Stimulated activated naive CD8-positive, alpha-beta T cell treated with anti-CD3 and anti-CD28 coated beads, Interleukin-15, Interleukin-2, amounts not matched to agents 100 U/mL and 50 U/mL, for 24 hours (primary cell): ENCODE data around the gene FAM47E.

Source experiments
- ATAC-seq: fragments of 150-1000 bp; cut with Tn5 transposase; one replicate; pipeline ENCODE4 v1.10.0; 2021
- DNase-seq: peaks from one replicate; pipeline ENCODE4 v3.0.0; 2021

FAM47E gene

DNA sequence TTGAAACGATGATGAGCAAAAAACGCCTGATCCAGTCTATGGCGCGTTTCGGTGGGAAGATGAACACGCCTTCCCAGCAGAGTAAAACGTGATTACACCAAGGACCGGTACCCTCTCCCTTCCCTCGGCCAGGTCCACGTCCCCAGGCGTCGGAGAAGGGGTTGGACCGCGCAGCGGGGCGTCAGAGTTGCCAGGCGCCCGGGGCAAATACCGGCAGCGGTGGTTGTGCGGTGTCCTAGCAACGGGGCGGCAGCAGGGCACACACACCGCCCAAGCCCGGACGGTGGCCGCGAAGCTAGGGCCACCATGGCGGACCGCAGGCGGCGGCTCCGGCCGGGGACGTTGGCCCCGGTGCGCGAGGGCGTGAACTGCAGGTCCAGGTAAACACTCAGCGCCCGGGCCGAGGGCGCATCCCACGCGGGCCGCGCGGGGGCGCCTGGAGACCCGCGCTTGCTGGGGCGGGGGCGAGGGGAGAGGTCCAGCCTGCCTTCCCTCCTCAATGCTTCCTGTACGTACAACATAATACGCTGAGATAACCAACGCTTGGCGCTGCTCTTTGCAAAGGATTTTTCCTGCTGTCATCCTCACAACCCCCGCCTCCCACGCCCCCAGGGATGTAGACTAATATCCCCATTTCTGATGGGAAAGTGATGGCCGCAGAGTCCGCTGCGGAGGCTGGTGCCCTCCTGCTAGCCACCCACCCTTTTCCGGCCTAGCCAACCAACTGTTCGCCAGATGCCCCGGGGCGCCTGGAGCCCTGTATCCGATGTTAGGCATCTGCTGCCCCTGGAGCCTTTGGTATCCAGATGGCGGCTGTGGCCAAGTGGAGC, at the start of gene FAM47E:
Gene FAM47E (plus strand): TSS at position 281 of the 830 bp plus-strand sequence. CDS start 26 bp downstream, at position 307.
- DNase-seq (peak; percentile 50), ATAC-seq (peak; percentile 79)

GRCh38 chr4:76203541-76203940, 48.0 kb upstream of the FAM47E start:
- ATAC-seq: no peak

DNA sequence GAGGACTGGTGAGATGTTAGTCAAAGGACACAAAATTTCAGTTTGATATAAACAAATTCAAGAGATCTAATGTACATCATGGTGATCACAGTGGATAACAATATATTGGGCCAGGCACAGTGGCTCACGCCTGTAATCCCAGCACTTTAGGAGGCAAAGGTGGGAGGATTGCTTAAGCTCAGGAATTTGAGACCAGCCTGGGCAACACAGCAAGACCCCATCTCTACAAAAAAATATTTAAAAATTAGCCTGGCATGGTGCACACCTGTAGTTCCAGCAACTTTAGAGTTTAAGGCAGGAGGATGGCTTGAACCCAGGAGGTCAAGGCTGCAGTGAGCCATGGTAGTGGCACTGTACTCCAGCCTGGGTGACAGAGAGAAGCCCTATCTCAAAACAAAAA, 46.6 kb upstream of the FAM47E start:
- DNase-seq (no peak), ATAC-seq (no peak)

More at GRCh38 chr4:76203541-76203940, 48.0 kb upstream of the FAM47E start:
- no peak for DNase-seq

GRCh38 chr4:76205476-76205875, 46.0 kb upstream of the FAM47E start:
- ATAC-seq (no peak), DNase-seq (no peak)

DNA sequence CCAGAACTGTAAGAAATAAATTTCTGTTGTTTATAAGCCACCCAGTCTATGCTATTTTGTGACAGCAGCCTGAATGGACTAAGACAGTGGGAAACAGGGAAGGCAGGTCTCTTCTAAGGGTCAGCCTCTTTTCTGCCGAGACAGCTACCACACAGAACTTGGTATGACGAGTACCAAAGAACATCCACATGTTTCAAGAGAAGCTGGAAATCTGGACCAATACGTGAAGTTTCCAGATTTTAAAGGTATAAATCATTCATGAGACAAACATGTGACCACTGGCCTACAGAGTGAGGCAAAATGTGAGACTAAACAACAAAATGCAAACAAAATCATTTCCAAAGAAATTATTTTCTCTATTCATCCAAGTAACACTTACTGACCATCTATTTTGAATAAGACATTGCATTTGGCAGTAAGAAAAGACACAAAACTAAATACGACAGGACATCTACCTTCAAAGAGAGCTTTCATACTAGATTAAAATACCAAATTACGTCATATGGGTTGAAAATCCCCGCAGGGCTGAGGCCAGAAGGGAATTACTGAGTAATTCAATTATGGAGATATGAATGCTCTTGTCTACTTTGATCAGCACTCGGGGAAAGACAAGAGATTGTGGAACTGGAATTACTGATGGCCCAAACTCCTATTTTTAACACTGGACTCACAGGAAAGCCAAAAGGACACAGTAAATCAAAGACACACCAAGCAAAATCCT, 45.1 kb upstream of the FAM47E start:
- DNase-seq (no peak), ATAC-seq (no peak)

DNA sequence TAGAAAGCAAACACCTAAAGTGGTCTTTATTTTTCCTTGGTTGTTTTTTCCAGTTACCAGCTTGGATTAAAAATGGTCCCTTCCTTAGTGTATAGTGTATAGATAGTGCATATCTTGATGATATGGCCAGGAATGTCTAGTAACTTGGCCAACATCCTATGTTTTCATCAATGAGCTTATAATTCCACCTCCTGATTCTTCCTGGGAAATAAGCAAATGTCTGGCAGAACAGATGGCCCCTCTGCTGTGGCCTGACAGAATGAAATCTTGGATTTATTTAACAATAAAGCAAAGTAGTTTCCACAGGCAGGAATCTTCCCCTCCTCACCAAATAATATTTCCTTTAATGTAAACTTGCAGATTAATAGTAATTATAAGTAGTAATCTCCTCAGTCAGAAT, 44.0 kb upstream of the FAM47E start:
- ATAC-seq: no peak

DNA sequence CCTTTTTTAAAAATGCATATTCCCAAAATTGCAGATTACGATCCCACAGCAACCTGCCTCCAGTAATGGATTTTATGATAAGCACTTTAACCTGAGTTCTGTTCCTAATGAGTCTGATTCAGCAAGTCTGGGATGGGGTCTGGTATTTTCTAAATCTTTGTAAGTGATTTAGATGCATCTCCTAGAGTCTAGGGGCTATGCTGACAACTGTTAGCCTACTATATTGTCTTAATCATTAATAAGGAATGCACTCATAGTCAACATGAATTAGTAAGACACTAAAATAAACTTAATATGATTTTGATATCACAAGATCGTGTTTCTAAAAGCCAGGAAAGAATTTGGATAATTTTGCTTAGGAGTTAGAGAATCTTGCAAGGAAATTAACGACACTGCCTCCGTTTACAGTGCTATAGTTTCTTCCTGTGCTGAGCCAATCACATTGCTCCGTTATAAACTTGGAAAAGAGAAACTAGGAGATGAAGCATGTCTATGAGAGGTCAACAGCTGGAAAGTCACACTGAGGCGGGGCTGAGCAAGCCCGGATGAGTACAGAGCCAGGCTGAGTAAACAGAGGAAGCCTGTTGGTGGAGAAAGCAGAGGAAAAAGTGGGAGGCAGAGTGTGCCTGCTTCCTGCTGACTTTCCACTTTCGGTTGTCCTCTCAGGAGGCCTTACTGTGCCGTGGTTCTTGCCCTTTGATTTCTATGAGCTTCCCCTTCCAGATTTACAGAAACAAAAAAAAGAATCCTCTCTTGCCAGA, 43.3 kb upstream of the FAM47E start:
- DNase-seq: no peak
- ATAC-seq: no peak

More for the DNA sequence above, 44.0 kb upstream of the FAM47E start:
- no peak for DNase-seq

GRCh38 chr4:76209881-76210280, 41.6 kb upstream of the FAM47E start:
- ATAC-seq: no peak
- no peak for DNase-seq

GRCh38 chr4:76210452-76210851, 41.1 kb upstream of the FAM47E start:
- DNase-seq (no peak), ATAC-seq (no peak)

DNA sequence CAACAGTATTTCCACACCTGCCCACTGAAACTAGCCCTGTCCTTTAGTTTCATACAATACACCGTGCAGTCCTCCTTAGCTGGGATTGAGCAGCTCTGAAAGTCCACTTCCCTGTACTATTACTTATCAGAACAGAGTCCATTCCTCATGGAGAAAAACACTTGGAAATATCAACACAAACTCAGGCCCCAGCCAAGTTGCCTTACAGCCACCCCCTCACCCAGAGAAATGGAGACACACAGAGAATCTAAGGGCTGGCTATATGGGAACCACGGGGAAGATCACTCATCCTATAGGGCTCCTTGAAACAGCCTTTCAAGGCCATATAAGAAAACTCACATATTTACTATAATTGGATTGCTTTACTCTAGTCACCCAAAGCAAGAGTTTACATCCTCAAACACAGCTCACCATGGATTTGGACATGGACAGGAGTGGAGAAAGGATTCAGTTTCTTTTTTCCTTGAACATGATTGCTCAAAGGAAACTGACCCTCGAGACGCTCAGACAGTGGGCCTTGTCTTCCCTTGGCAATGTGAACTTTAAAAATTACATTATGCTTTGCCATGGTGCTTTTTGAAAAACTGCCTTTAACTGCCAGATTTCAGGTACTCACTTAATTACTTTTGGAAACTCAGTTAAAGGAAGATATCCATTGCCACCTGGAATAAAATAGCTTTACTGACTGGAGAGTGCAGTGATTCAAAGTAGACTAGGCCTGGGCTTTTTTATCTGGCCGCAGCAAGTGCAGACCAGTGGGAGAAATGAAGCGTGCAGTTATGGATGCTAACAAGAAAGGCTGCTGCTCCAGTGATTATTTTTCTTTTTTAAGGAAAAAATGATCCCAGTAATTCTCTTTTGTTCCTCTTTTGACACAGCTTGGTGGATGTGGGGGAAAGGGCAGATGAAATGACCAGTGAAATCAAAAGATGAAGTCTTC, 39.5 kb upstream of the FAM47E start:
- no peak for DNase-seq
- ATAC-seq: no peak

DNA sequence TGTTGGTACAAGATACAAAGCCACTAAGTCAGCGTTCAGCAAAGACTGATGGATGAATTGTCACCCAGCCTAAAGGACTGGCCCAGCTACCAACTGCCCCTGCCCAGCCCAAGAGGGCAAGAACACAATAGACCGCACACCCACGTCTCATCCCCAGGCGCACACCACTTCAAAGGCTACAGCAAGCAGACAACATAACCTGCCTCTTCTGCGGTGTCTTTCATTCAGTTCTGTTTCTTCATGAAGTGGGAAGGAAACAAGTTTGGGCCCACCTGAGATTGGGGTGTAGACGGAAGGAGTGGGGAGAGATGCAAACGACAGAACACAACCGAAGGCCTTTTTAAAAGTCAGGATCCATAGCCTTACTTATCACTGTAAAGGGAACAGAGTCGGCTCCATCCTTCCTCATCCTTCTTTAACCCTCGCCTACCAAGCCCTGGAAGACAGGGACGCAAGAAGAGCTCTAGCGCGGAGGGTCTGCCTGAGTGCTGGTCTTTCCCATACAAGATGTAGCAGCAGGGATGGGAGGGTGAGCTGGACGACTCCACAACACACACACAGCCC, 38.6 kb upstream of the FAM47E start:
- DNase-seq (peak; percentile 46), ATAC-seq (no peak)

DNA sequence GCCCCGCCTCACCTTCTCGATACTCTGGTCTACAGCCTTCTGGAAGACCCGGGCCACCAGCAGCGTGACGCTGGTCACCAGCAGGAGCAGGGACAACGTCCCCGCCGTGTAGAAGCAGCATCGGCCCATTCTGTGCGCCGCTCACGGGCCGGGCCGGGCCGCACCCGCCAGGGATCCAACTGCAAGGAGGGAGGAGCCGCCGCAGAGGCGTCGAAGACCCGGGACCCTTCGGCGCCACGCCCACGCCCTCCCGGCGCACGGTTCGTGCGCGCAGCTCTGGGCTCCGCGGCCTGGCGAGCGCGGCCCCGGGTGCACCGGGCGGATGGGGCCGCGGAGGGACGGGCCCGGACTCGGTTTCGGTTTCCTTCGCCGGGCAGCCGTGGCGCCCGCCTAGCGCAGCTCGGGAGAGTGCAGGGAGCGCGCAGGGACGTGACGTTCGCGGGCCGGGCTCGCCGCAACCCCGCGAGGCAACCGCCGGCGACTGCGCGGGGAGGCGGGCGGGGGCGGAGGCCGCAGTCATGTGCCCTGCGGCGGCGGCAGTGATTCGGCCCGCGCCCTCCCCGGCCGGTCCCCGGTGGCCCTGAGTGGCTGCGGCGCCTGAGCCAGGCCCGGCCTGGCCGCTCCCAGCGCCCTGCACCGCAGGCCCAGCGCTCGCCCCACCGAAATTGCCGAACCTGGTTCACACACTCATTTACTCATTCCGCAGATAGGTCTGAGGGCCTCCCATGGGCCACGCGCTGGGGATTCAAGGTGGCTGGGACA, 37.9 kb upstream of the FAM47E start, which contains the start of gene SCARB2:
Gene SCARB2 (minus strand): TSS at position 410 of the 762 bp plus-strand sequence. CDS start 281 bp downstream, at position 129.
- ATAC-seq: peak; percentile 76
- DNase-seq: peak; percentile 70

GRCh38 chr4:76214177-76214675, 37.3 kb upstream of the FAM47E start:
- ATAC-seq (no peak), DNase-seq (no peak)

GRCh38 chr4:76215077-76215476, 36.4 kb upstream of the FAM47E start:
- DNase-seq (no peak), ATAC-seq (no peak)

DNA sequence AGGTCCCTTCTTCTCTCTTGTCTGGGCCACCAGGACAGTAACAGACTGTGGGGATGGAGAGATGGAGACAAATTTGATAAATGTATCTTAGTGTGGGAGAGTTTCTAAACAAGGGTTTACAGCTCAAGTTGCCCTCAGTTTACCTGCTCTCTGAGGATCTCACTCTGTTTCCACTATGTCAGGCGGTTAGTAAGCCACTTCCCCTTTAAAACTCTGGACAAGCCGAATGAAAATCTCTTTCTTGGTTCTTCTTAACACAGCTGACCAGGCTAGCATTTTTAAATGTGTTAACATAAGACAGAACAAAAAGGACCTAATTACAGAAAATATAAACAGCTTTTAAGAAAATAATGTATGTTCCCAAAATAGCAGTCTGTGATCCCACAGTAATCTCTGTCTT, 35.0 kb upstream of the FAM47E start:
- DNase-seq: no peak
- ATAC-seq: no peak

- no peak for DNase-seq
- ATAC-seq: no peak
These were observed 34.3 kb upstream of the FAM47E start for GRCh38 chr4:76216975-76217814.

DNA sequence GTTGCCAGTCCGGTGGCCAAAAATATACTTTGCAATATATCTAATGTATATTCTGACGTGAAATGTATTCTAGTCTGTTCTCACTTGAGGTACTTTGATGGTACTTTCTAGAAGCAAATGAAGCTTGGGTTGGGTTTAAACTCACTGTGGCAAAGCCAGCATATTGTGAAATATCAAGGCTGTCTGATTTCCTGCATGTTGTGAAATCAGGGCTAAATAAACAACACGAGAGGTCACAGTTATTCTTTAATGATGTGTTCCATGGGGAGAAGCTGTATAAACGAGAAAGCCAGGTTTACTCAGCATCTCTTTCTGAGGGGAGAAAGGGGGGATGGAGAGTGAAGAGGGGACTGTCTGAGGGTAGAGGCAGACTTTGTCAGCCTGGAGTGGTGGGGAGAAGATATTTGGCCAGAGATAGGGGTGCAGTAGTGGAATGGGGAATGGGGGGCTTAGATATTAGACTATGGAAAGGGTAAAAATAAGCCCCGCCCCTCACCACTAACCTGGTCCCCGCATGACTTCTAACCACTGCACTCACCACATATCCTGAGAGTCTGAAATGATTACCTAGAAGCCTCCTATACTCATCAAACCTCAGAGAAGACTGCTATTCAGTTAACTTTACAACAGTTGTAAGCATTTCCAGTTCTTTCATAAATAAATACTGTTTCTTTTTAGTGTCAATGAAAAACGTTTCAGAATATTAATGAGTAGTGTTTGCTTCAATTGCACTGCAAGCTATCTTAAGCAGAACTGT, 32.0 kb upstream of the FAM47E start:
- no peak for DNase-seq

DNA sequence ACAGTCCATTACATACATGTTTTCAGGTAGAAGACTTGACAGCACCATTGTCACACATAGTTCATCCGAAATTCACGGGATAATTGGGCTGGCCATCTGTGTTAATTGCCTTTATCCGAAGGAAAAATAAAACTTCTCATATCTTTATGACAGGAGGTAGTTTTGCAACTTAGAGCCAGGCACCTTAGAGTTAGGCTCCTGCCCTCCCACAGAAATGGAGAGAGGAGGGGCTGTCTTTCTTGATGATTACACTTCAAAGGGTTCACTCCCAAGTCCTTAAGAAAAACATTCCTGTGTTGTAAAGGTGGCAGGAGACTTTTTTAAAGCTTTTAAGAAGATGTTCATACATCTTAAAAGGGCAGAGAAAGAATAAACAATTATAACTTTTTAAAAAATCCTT, 27.4 kb upstream of the FAM47E start:
- ATAC-seq (no peak), DNase-seq (no peak)

More for the DNA sequence above, 32.0 kb upstream of the FAM47E start:
- ATAC-seq: no peak
